SK-N-SH (cell line): Measurements from ENCODE around the gene PAEP.
"Not testable (repeated sequence)": the region's sequence is repeated elsewhere in the genome, so short reads cannot be mapped to it uniquely, and the experiment has no call there.

Experiments used
- CHD2 ChIP-seq: fragments of 150-350 bp; IDR thresholded peaks from 2 replicates; pipeline ENCODE4 v1.6.1; 2018; ENCODE audit warnings: low read length; ENCODE audit not compliant: partially characterized antibody
- POLR2AphosphoS5 ChIP-seq: IDR thresholded peaks from 2 replicates; pipeline ENCODE4 v1.6.1; 2012; ENCODE audit warnings: low read depth, low read length
- SMC3 ChIP-seq: IDR thresholded peaks from 2 replicates; pipeline ENCODE4 v1.6.1; 2012; ENCODE audit warnings: low read depth, low read length, improper control_type of control experiment
- TAF1 ChIP-seq: IDR thresholded peaks from 2 replicates; pipeline ENCODE4 v1.6.1; 2012; ENCODE audit warnings: low read depth, mild to moderate bottlenecking, low read length, moderate library complexity, borderline replicate concordance
- TCF12 ChIP-seq: IDR thresholded peaks from 2 replicates; pipeline ENCODE4 v1.4.0; 2012
- TF ChIP-seq, protein P1 (sequence below): fragments of 200-600 bp; sonication (generic); IDR thresholded peaks from 2 replicates; pipeline ENCODE4 v1.6.1; 2017; ENCODE audit warnings: antibody characterized with exemption, mild to moderate bottlenecking, moderate library complexity
- TF ChIP-seq, protein P2 (sequence below): IDR thresholded peaks from 2 replicates; pipeline ENCODE4 v1.4.0; 2012; ENCODE audit warnings: low read depth

DNA sequence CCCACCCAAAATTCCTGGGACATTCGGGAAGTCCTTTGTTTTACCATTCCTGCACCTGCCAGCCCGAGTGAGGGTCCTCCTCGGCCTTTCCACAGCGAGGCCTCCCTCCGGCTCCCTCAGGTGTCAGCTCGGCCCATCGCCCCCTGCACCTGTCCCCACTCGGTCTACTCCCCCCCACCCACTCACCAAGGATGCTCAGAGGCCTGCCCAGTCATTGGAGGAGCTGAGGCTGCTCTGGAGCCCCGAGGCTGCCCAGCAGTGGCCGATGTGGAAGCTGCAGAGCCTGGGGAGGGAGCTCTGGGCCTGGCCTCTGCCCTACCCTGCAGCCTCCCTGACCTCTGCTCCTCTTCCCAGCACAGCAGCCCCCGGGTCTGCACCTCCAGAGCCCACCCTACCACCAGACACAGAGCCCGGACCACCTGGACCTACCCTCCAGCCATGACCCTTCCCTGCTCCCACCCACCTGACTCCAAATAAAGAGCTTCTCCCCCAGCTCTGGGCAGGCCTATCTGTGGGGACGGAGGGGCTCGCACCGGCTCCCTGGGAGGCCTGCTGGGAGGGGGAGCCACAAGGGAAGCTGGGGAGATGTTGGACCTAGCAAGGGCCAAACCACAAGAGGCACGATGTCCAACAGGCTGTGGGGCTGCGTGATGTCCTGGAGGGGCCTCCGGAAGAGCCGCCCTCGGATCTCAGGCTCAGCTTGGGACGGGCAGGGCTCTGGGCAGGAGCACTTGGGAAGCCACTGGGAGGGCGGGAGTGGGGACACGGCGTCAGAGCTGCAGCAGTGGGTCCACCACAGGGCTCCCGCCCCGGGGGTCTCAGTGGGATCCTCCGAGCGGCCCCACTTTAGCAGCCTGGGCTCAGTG lies 11.8 kb upstream of the PAEP start:
- TF ChIP-seq, protein P1, sequence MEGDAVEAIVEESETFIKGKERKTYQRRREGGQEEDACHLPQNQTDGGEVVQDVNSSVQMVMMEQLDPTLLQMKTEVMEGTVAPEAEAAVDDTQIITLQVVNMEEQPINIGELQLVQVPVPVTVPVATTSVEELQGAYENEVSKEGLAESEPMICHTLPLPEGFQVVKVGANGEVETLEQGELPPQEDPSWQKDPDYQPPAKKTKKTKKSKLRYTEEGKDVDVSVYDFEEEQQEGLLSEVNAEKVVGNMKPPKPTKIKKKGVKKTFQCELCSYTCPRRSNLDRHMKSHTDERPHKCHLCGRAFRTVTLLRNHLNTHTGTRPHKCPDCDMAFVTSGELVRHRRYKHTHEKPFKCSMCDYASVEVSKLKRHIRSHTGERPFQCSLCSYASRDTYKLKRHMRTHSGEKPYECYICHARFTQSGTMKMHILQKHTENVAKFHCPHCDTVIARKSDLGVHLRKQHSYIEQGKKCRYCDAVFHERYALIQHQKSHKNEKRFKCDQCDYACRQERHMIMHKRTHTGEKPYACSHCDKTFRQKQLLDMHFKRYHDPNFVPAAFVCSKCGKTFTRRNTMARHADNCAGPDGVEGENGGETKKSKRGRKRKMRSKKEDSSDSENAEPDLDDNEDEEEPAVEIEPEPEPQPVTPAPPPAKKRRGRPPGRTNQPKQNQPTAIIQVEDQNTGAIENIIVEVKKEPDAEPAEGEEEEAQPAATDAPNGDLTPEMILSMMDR: not testable (repeated sequence)
- TF ChIP-seq, protein P2, sequence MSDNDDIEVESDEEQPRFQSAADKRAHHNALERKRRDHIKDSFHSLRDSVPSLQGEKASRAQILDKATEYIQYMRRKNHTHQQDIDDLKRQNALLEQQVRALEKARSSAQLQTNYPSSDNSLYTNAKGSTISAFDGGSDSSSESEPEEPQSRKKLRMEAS: not testable (repeated sequence)
- not testable (repeated sequence) for TF ChIP-seq TCF12, CHD2, POLR2AphosphoS5, TAF1, SMC3
